Nephron progenitor cell (in vitro differentiated cells): Measurements from ENCODE around the gene TARBP1.

Source experiments
- DNase-seq: peaks from one replicate; pipeline ENCODE4 v3.0.0; 2021
- H3K27ac Mint-ChIP-seq: 2 replicates; pipeline ENCODE4 v1.8.0; 2021; ENCODE audit warnings: mild to moderate bottlenecking, moderate library complexity, mixed read lengths
- H3K27me3 Mint-ChIP-seq: 2 replicates; pipeline ENCODE4 v1.8.0; 2021; ENCODE audit warnings: mild to moderate bottlenecking, low read depth, mixed read lengths; ENCODE audit not compliant: poor library complexity
- H3K36me3 Mint-ChIP-seq: 2 replicates; pipeline ENCODE4 v1.8.0; 2021; ENCODE audit warnings: low read depth, mixed read lengths
- H3K4me1 Mint-ChIP-seq: 2 replicates; pipeline ENCODE4 v1.8.0; 2021; ENCODE audit warnings: mixed read lengths
- H3K4me3 Mint-ChIP-seq: 2 replicates; pipeline ENCODE4 v1.8.0; 2021; ENCODE audit warnings: mild to moderate bottlenecking, moderate library complexity, mixed read lengths
- H3K9me3 Mint-ChIP-seq: 2 replicates; pipeline ENCODE4 v1.8.0; 2021; ENCODE audit warnings: mild to moderate bottlenecking, moderate library complexity, mixed read lengths
- CTCF ChIP-seq: fragments of 200-600 bp; sonication (generic); IDR thresholded peaks from 2 replicates; pipeline ENCODE4 v1.5.0; 2021; ENCODE audit warnings: antibody characterized with exemption

TARBP1 gene

GRCh38 chr1:234413990-234414389, 65.0 kb downstream of the TARBP1 start:
- DNase-seq, result no peak
- Mint-ChIP-seq H3K27me3 (peaks cover 4% of the 10 kb centered on the region), H3K4me1 (peaks cover 13% of the 10 kb centered on the region), H3K9me3 (no peaks in the 10 kb centered on the region), H3K4me3 (no peak overlapping the region), H3K36me3 (peaks cover 54% of the 10 kb centered on the region), H3K27ac (no peak overlapping the region)
- no peak for TF ChIP-seq CTCF

GRCh38 chr1:234413485-234413884, 65.5 kb downstream of the TARBP1 start:
- Mint-ChIP-seq H3K4me3 (no peak overlapping the region), H3K27me3 (peaks cover 4% of the 10 kb centered on the region), H3K36me3 (peaks cover 55% of the 10 kb centered on the region), H3K9me3 (no peaks in the 10 kb centered on the region), H3K27ac (no peak overlapping the region), H3K4me1 (peaks cover 13% of the 10 kb centered on the region)
- TF ChIP-seq CTCF, result no peak
- DNase-seq, result no peak

GRCh38 chr1:234412830-234413229, 66.1 kb downstream of the TARBP1 start:
- peaks cover 13% of the 10 kb centered on the region for H3K4me1 Mint-ChIP-seq
- H3K36me3 Mint-ChIP-seq, result peaks cover 54% of the 10 kb centered on the region
- no peak overlapping the region for H3K27ac Mint-ChIP-seq
- peaks cover 4% of the 10 kb centered on the region for H3K27me3 Mint-ChIP-seq
- no peak for DNase-seq
- no peak for TF ChIP-seq CTCF
- no peak overlapping the region for H3K4me3 Mint-ChIP-seq
- no peaks in the 10 kb centered on the region for H3K9me3 Mint-ChIP-seq

- Mint-ChIP-seq H3K27me3 (no peaks in the 10 kb centered on the region), H3K27ac (no peak overlapping the region), H3K36me3 (peaks cover 27% of the 10 kb centered on the region), H3K9me3 (no peaks in the 10 kb centered on the region), H3K4me1 (peaks cover 6% of the 10 kb centered on the region), H3K4me3 (no peak overlapping the region)
- TF ChIP-seq CTCF, result no peak
- DNase-seq, result no peak
Measured at GRCh38 chr1:234409328-234409727, 69.7 kb downstream of the TARBP1 start.

GRCh38 chr1:234408757-234409156, 70.2 kb downstream of the TARBP1 start:
- TF ChIP-seq CTCF, result no peak
- no peaks in the 10 kb centered on the region for H3K9me3 Mint-ChIP-seq
- H3K36me3 Mint-ChIP-seq, result peaks cover 22% of the 10 kb centered on the region
- peaks cover 6% of the 10 kb centered on the region for H3K4me1 Mint-ChIP-seq
- no peak overlapping the region for H3K4me3 Mint-ChIP-seq
- H3K27me3 Mint-ChIP-seq, result no peaks in the 10 kb centered on the region
- no peak overlapping the region for H3K27ac Mint-ChIP-seq
- no peak for DNase-seq

- no peak overlapping the region for H3K4me3 Mint-ChIP-seq
- H3K36me3 Mint-ChIP-seq, result peaks cover 13% of the 10 kb centered on the region
- TF ChIP-seq CTCF, result no peak
- no peaks in the 10 kb centered on the region for H3K9me3 Mint-ChIP-seq
- no peak overlapping the region for H3K27ac Mint-ChIP-seq
- no peak for DNase-seq
- H3K4me1 Mint-ChIP-seq, result no peaks in the 10 kb centered on the region
- peaks cover 2% of the 10 kb centered on the region for H3K27me3 Mint-ChIP-seq
Measured at GRCh38 chr1:234406871-234407270, 72.1 kb downstream of the TARBP1 start.
